ENCODE results near the gene HES7. TPM values are rescaled to one million over a fixed set of nuclear protein-coding genes. Genes with fewer than 3 reads are reported as not detected.

HES7 gene
- total RNA-seq, 1 experiment from 2014 or later = 0.33 TPM

GRCh38 chr17:8144401-8145231 lies 20.7 kb upstream of the HES7 start:
- Histone ChIP-seq H3K9me3 (ENCODE audit: control insufficient read depth, low read depth, low read length) (no peaks in the 10 kb centered on the region), H2BK5ac (ENCODE audit: insufficient read length, low read length) (no peak overlapping the region), H3K4me1 (ENCODE audit: insufficient read depth, low read length) (no peaks in the 10 kb centered on the region), H2AK5ac (ENCODE audit: insufficient read length, low read length) (no peak overlapping the region), H3K23ac (ENCODE audit: insufficient read length, low read depth, low read length) (no peak overlapping the region), H3K18ac (ENCODE audit: insufficient read length, low read depth, low read length) (no peak overlapping the region), H3K79me1 (ENCODE audit: insufficient read depth, low read depth, low read length, poor library complexity, severe bottlenecking) (no peaks in the 10 kb centered on the region), H3K27me3 (ENCODE audit: insufficient read depth, low read length) (no peaks in the 10 kb centered on the region), H2BK120ac (ENCODE audit: low read depth, low read length, poor library complexity, severe bottlenecking) (no peak overlapping the region), H3K27ac (ENCODE audit: insufficient read length, low read depth, low read length) (no peak overlapping the region), H3K4me2 (ENCODE audit: insufficient read depth, insufficient read length, low read length) (no peak overlapping the region), H3K4ac (ENCODE audit: low read depth, low read length) (no peak overlapping the region), H3K9ac (ENCODE audit: extremely low read depth, insufficient read length, low read length) (no peak overlapping the region), H4K5ac (ENCODE audit: insufficient read length, low read depth, low read length) (no peak overlapping the region), H3K79me2 (ENCODE audit: insufficient read depth, low read length) (no peaks in the 10 kb centered on the region), H3K56ac (ENCODE audit: insufficient read length, low read depth, low read length) (no peak overlapping the region), H3K23me2 (ENCODE audit: insufficient read length, low read depth, low read length, poor library complexity, severe bottlenecking) (peaks cover under 1% of the 10 kb centered on the region), H2BK12ac (ENCODE audit: insufficient read length, low read depth, low read length) (no peak overlapping the region), H3K14ac (ENCODE audit: insufficient read depth, low read length) (no peak overlapping the region), H4K20me1 (ENCODE audit: control insufficient read depth, insufficient read depth, insufficient read length) (no peaks in the 10 kb centered on the region), H2BK20ac (ENCODE audit: low read depth, low read length, poor library complexity, severe bottlenecking) (no peak overlapping the region), H2AFZ (ENCODE audit: low read length) (no peak overlapping the region), H3T11ph (ENCODE audit: low read length) (no peak overlapping the region), H2BK15ac (ENCODE audit: low read depth, low read length) (no peak overlapping the region), H4K8ac (replicated peaks; ENCODE audit: insufficient read length, low read depth, low read length) (no peak overlapping the region), H4K91ac (ENCODE audit: insufficient read length, low read depth, low read length) (no peak overlapping the region)
- WGBS (ENCODE audit: extremely low coverage, insufficient read length, low lambda C conversion rate) = no CpG with 5 or more reads among the region's 15 CpGs
- no peaks in the 10 kb centered on the region; the same call in 1 of the 2 replicates for H3K27me3 Mint-ChIP-seq (ENCODE audit: low read depth)
- H3K9me3 Mint-ChIP-seq = no peaks in the 10 kb centered on the region
- TF ChIP-seq CTCF (conservative IDR thresholded peaks at IDR 0.05) = no peak
- no peak overlapping the region for H3K4me3 Mint-ChIP-seq
- H3K36me3 Mint-ChIP-seq (ENCODE audit: insufficient read depth in 1 of 3, low read depth in 3 of 3) = peaks cover 39 to 84% (median 66%) of the 10 kb centered on the region in 3 experiments
- no peak overlapping the region; a peak in 1 of 7 replicates for H3K27ac Mint-ChIP-seq
- DNase-seq = no peak
- H3K4me1 Mint-ChIP-seq = no peaks in the 10 kb centered on the region

All from H9 (cell line).